B cell (primary cell): Measurements from ENCODE around the gene SLAIN2.

Source experiments
- EZH2 ChIP-seq: IDR thresholded peaks from 2 replicates; pipeline ENCODE4 v1.6.1; 2012; ENCODE audit warnings: borderline replicate concordance, low read depth, mild to moderate bottlenecking, moderate library complexity, low read length; ENCODE audit not compliant: insufficient read depth, poor library complexity, severe bottlenecking
- TF ChIP-seq, protein P1 (sequence below): fragments of 200-600 bp; IDR thresholded peaks from one replicate; pipeline ENCODE4 v1.8.0; 2022; ENCODE audit warnings: antibody characterized with exemption, mild to moderate bottlenecking

- TF ChIP-seq, protein P1, sequence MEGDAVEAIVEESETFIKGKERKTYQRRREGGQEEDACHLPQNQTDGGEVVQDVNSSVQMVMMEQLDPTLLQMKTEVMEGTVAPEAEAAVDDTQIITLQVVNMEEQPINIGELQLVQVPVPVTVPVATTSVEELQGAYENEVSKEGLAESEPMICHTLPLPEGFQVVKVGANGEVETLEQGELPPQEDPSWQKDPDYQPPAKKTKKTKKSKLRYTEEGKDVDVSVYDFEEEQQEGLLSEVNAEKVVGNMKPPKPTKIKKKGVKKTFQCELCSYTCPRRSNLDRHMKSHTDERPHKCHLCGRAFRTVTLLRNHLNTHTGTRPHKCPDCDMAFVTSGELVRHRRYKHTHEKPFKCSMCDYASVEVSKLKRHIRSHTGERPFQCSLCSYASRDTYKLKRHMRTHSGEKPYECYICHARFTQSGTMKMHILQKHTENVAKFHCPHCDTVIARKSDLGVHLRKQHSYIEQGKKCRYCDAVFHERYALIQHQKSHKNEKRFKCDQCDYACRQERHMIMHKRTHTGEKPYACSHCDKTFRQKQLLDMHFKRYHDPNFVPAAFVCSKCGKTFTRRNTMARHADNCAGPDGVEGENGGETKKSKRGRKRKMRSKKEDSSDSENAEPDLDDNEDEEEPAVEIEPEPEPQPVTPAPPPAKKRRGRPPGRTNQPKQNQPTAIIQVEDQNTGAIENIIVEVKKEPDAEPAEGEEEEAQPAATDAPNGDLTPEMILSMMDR, result no peak
- TF ChIP-seq EZH2, result no peak
Measured at GRCh38 chr4:48449151-48449550, 107.8 kb downstream of the SLAIN2 start.
